Measurements from ENCODE around the gene CACNA2D3. TPM values are rescaled to one million over a fixed set of nuclear protein-coding genes. Genes with fewer than 3 reads are reported as not detected.

CACNA2D3 gene
- total RNA-seq, 2 donors from 2014 or later: 0.42 to 0.98 TPM

DNA sequence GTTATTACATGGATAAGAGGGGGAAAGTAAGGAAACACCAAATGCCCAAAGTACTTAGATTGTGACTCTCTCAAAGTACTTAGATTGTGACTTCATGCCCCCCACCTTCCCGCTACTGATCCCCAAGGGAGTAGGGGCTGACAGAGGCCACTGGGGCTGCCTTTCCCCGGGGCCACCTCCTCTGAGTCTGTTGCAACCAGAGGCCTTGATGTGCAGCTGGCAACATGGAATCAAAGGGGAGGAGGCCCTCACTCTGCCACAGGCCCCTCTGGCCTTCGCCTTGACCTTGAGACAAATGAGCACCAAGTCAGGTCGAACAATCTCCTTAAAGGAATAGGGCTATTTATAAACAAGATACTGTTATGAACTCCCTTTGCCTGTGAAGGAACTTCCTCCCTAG, 743.0 kb downstream of the CACNA2D3 start:
- DNase-seq: no peak
- Histone ChIP-seq H3K9ac (ENCODE audit: low read depth in 2 of 2, low read length in 2 of 2) (no peak overlapping the region), H3K9me3 (no peaks in the 10 kb centered on the region), H3K27ac (no peak overlapping the region), H3K4me1 (no peaks in the 10 kb centered on the region), H3K36me3 (no peaks in the 10 kb centered on the region), H3K4me3 (no peak overlapping the region), H3K27me3 (no peaks in the 10 kb centered on the region)
- TF ChIP-seq, protein P1, sequence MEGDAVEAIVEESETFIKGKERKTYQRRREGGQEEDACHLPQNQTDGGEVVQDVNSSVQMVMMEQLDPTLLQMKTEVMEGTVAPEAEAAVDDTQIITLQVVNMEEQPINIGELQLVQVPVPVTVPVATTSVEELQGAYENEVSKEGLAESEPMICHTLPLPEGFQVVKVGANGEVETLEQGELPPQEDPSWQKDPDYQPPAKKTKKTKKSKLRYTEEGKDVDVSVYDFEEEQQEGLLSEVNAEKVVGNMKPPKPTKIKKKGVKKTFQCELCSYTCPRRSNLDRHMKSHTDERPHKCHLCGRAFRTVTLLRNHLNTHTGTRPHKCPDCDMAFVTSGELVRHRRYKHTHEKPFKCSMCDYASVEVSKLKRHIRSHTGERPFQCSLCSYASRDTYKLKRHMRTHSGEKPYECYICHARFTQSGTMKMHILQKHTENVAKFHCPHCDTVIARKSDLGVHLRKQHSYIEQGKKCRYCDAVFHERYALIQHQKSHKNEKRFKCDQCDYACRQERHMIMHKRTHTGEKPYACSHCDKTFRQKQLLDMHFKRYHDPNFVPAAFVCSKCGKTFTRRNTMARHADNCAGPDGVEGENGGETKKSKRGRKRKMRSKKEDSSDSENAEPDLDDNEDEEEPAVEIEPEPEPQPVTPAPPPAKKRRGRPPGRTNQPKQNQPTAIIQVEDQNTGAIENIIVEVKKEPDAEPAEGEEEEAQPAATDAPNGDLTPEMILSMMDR (IDR thresholded peaks at IDR 0.05): no peak
- intact Hi-C loops (cut with DNase I): no loop called here

GRCh38 chr3:54866251-54866650, 743.9 kb downstream of the CACNA2D3 start:
- Histone ChIP-seq H3K4me1 (no peaks in the 10 kb centered on the region), H3K27me3 (no peaks in the 10 kb centered on the region), H3K27ac (no peak overlapping the region), H3K36me3 (no peaks in the 10 kb centered on the region), H3K9me3 (no peaks in the 10 kb centered on the region), H3K4me3 (no peak overlapping the region), H3K9ac (ENCODE audit: low read depth in 2 of 2, low read length in 2 of 2) (no peak overlapping the region)
- intact Hi-C loops (cut with DNase I): no loop called here
- TF ChIP-seq, protein P1 (IDR thresholded peaks at IDR 0.05): no peak
- no peak for DNase-seq

GRCh38 chr3:54870423-54870822, 748.1 kb downstream of the CACNA2D3 start:
- Histone ChIP-seq H3K4me3 (no peak overlapping the region), H3K4me1 (no peaks in the 10 kb centered on the region), H3K9me3 (no peaks in the 10 kb centered on the region), H3K36me3 (no peaks in the 10 kb centered on the region), H3K27ac (no peak overlapping the region), H3K9ac (ENCODE audit: low read depth in 2 of 2, low read length in 2 of 2) (no peak overlapping the region), H3K27me3 (no peaks in the 10 kb centered on the region)
- intact Hi-C loops (cut with DNase I): no loop called here
- TF ChIP-seq, protein P1 (IDR thresholded peaks at IDR 0.05): peak; percentile 20
- DNase-seq: no peak

- Histone ChIP-seq H3K27me3 (no peaks in the 10 kb centered on the region), H3K4me1 (no peaks in the 10 kb centered on the region), H3K9ac (ENCODE audit: low read depth in 2 of 2, low read length in 2 of 2) (no peak overlapping the region), H3K36me3 (no peaks in the 10 kb centered on the region), H3K27ac (no peak overlapping the region), H3K4me3 (no peak overlapping the region), H3K9me3 (no peaks in the 10 kb centered on the region)
- DNase-seq: no peak
- TF ChIP-seq, protein P1 (IDR thresholded peaks at IDR 0.05): no peak
- intact Hi-C loops (cut with DNase I): no loop called here
Measured at GRCh38 chr3:54871867-54872266, 749.5 kb downstream of the CACNA2D3 start.

DNA sequence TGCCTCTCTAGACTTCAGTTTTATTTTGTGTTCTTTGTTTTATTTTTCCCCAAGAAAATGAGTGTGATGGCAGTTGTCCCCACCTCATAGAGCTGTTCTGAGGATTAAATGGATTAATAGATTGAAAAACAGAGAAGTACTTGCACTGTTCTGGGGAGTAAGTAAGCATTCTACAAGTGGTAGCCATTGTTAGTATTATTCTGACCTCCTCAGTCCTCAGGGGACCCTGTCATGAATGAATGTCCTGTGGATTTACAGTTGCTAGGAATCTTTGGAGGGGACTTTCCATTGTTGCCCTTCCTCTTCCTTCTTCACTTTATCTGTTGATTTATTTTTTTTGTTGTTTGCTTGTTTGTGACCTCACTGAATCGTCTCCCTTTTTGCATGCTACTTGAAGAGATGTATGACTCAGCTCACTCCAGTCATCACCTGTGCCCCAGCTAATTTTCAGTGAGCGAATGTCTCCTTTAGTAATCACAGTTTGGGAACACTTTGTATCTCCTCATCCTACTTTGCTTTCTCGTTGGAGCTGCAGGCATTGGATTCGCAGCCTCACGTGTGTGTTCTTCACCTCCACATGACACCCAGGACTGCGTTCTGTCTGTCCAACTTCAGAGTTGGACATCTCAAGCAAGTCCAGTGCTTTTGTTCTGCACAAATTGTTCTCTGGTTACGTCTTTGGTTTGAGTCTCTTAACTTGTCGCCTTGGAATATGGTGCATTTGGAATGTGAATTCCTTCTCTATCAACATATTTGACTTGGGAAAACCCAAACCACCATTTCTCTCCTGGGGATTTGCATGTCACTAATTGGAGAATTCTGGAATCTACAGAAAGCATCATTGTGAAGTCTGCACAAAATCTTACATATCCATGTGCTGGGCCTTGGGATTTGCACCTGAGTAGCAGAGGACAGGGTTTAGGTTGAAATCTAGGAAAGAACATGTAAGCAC, 751.0 kb downstream of the CACNA2D3 start:
- no peaks in the 10 kb centered on the region for H3K9me3 ChIP-seq
- no peak overlapping the region for H3K9ac ChIP-seq (ENCODE audit: low read depth in 2 of 2, low read length in 2 of 2)
- no peaks in the 10 kb centered on the region for H3K4me1 ChIP-seq
- intact Hi-C loops (cut with DNase I): no loop called here
- H3K4me3 ChIP-seq: no peak overlapping the region
- TF ChIP-seq, protein P1 (IDR thresholded peaks at IDR 0.05): no peak
- no peak for DNase-seq
- H3K27ac ChIP-seq: no peak overlapping the region
- H3K36me3 ChIP-seq: no peaks in the 10 kb centered on the region
- no peaks in the 10 kb centered on the region for H3K27me3 ChIP-seq

Data from colonic mucosa (tissue), 4 donors.